IMR-90 (cell line): Measurements from ENCODE around the gene TM7SF3.

Experiments used
- BHLHE40 ChIP-seq: fragments of 150-350 bp; IDR thresholded peaks from 2 replicates; pipeline ENCODE4 v1.6.1; 2016; ENCODE audit warnings: mild to moderate bottlenecking, low read depth, low read length
- CEBPB ChIP-seq: IDR thresholded peaks from 2 replicates; pipeline ENCODE4 v1.6.1; 2012; ENCODE audit warnings: low read depth, low read length, improper control_type of control experiment
- MAFK ChIP-seq: IDR thresholded peaks from 2 replicates; pipeline ENCODE4 v1.6.1; 2012; ENCODE audit warnings: low read depth, low read length, improper control_type of control experiment
- MXI1 ChIP-seq: IDR thresholded peaks from 2 replicates; pipeline ENCODE4 v1.6.1; 2012; ENCODE audit warnings: low read depth, mild to moderate bottlenecking, low read length, moderate library complexity, borderline replicate concordance
- RAD21 ChIP-seq: IDR thresholded peaks from 2 replicates; pipeline ENCODE4 v1.6.1; 2012; ENCODE audit warnings: low read length, improper control_type of control experiment
- TF ChIP-seq, protein P1 (sequence below): conservative IDR thresholded peaks from 2 replicates; pipeline ENCODE4 v1.5.1; 2012; ENCODE audit warnings: mild to moderate bottlenecking, low read depth, low read length, improper control_type of control experiment

DNA sequence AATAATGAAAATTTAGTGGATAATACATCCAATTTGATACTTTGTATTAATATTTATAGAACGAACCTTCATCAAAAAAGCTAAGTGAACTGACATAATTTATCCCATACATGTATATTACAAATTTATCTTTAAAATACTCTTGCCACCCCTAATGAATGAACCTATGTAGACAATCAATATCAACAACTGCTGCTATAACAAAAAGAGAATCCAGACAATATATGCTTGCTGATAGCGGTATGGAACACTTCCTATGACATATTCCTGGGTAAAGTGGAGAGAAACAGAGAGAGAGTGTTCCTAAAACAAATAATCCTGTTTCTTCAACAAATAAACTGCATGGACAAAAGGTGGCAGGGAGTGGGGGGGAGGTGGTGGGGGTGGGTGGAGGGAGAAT is 31.3 kb downstream of the TM7SF3 start:
- TF ChIP-seq BHLHE40 (no peak), CEBPB (no peak), RAD21 (no peak), MXI1 (no peak), MAFK (no peak)
- TF ChIP-seq, protein P1, sequence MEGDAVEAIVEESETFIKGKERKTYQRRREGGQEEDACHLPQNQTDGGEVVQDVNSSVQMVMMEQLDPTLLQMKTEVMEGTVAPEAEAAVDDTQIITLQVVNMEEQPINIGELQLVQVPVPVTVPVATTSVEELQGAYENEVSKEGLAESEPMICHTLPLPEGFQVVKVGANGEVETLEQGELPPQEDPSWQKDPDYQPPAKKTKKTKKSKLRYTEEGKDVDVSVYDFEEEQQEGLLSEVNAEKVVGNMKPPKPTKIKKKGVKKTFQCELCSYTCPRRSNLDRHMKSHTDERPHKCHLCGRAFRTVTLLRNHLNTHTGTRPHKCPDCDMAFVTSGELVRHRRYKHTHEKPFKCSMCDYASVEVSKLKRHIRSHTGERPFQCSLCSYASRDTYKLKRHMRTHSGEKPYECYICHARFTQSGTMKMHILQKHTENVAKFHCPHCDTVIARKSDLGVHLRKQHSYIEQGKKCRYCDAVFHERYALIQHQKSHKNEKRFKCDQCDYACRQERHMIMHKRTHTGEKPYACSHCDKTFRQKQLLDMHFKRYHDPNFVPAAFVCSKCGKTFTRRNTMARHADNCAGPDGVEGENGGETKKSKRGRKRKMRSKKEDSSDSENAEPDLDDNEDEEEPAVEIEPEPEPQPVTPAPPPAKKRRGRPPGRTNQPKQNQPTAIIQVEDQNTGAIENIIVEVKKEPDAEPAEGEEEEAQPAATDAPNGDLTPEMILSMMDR, result no peak
